Neural progenitor cell (in vitro differentiated cells): ENCODE measurements around the gene RALGAPA1. TPM values are rescaled to one million over a fixed set of nuclear protein-coding genes. Genes with fewer than 3 reads are reported as not detected.

Experiments used
- DNase-seq: peaks from one replicate; pipeline ENCODE4 v3.0.0-alpha.2; 2016; ENCODE audit warnings: low spot score
- H2AFZ ChIP-seq: fragments of 200-600 bp; sonication (generic); replicated peaks from 2 replicates; pipeline ENCODE4 v1.6.1; 2016; ENCODE audit warnings: antibody characterized with exemption
- H3F3A ChIP-seq: fragments of 200-600 bp; sonication (generic); 2 replicates; pipeline ENCODE4 v1.6.1; 2016; ENCODE audit warnings: antibody characterized with exemption, low read depth
- H3K27ac ChIP-seq: fragments of 200-600 bp; sonication (generic); 2 replicates; pipeline ENCODE4 v1.5.1; 2016; ENCODE audit warnings: mild to moderate bottlenecking
- H3K27me3 ChIP-seq: fragments of 200-600 bp; sonication (generic); 2 replicates; pipeline ENCODE4 v1.6.1; 2016; ENCODE audit warnings: mild to moderate bottlenecking, moderate library complexity
- H3K36me3 ChIP-seq: fragments of 200-600 bp; sonication (generic); 2 replicates; pipeline ENCODE4 v1.5.1; 2016
- H3K4me1 ChIP-seq: fragments of 200-600 bp; sonication (generic); 2 replicates; pipeline ENCODE4 v1.6.1; 2016; ENCODE audit warnings: mixed run types
- H3K4me2 ChIP-seq: fragments of 200-600 bp; sonication (generic); 2 replicates; pipeline ENCODE4 v1.6.1; 2016
- H3K4me3 ChIP-seq: fragments of 200-600 bp; sonication (generic); 2 replicates; pipeline ENCODE4 v1.5.1; 2016
- H3K79me2 ChIP-seq: fragments of 200-600 bp; sonication (generic); 2 replicates; pipeline ENCODE4 v1.6.1; 2016; ENCODE audit warnings: low read depth
- H3K9ac ChIP-seq: fragments of 200-600 bp; sonication (generic); 2 replicates; pipeline ENCODE4 v1.6.1; 2016
- H3K9me3 ChIP-seq: fragments of 200-600 bp; sonication (generic); 2 replicates; pipeline ENCODE4 v1.5.1; 2016; ENCODE audit warnings: low read depth
- H4K20me1 ChIP-seq: fragments of 200-600 bp; sonication (generic); 2 replicates; pipeline ENCODE4 v1.6.1; 2016; ENCODE audit warnings: low read depth
- H3K27ac Mint-ChIP-seq: 3 replicates; pipeline ENCODE4 v1.8.0; 2021; ENCODE audit warnings: mixed read lengths
- H3K27me3 Mint-ChIP-seq: 2 replicates; pipeline ENCODE4 v1.8.0; 2022; ENCODE audit warnings: low read depth, mild to moderate bottlenecking, inconsistent platforms, moderate library complexity, mixed read lengths; ENCODE audit not compliant: insufficient read depth
- H3K36me3 Mint-ChIP-seq: 3 replicates; pipeline ENCODE4 v1.8.0; 2021; ENCODE audit warnings: mixed read lengths
- H3K4me1 Mint-ChIP-seq: 3 replicates; pipeline ENCODE4 v1.8.0; 2021; ENCODE audit warnings: mixed read lengths
- H3K4me3 Mint-ChIP-seq: 3 replicates; pipeline ENCODE4 v1.8.0; 2021; ENCODE audit warnings: mild to moderate bottlenecking, moderate library complexity, mixed read lengths
- H3K9me3 Mint-ChIP-seq: 3 replicates; pipeline ENCODE4 v1.8.0; 2020; ENCODE audit warnings: mixed read lengths
- CTCF ChIP-seq: fragments of 200-600 bp; sonication (generic); IDR thresholded peaks from 2 replicates; pipeline ENCODE4 v1.5.1; 2017; ENCODE audit warnings: antibody characterized with exemption, mild to moderate bottlenecking
- EZH2 ChIP-seq: fragments of 200-600 bp; sonication (generic); IDR thresholded peaks from 2 replicates; pipeline ENCODE4 v1.6.1; 2017; ENCODE audit warnings: antibody characterized with exemption, mild to moderate bottlenecking, moderate library complexity
- EZH2phosphoT487 ChIP-seq: fragments of 200-600 bp; sonication (generic); IDR thresholded peaks from 2 replicates; pipeline ENCODE4 v1.6.1; 2017; ENCODE audit warnings: antibody characterized with exemption
- total RNA-seq: library from RNA; depleted of rRNA; stranded (reverse); fragments of >200 nt; gene quantifications from 2 replicates; pipeline ENCODE4 v1.2.3, GENCODE V29; 2015; ENCODE audit warnings: low replicate concordance

RALGAPA1 gene
- total RNA-seq, 1 donor from 2014 or later = 31.7 TPM

GRCh38 chr14:35539969-35540368 lies 269.1 kb downstream of the RALGAPA1 start:
- Mint-ChIP-seq H3K9me3 (no peaks in the 10 kb centered on the region), H3K27ac (no peak overlapping the region), H3K4me1 (peaks cover 7% of the 10 kb centered on the region), H3K36me3 (peaks cover 3% of the 10 kb centered on the region), H3K4me3 (no peak overlapping the region), H3K27me3 (peaks cover 22% of the 10 kb centered on the region)
- H3F3A ChIP-seq = peaks cover 7% of the 10 kb centered on the region
- H3K9ac ChIP-seq = no peak overlapping the region
- H3K4me3 ChIP-seq = no peak overlapping the region
- peaks cover 32% of the 10 kb centered on the region for H3K27me3 ChIP-seq
- H3K9me3 ChIP-seq = no peaks in the 10 kb centered on the region
- no peak overlapping the region for H3K27ac ChIP-seq
- H4K20me1 ChIP-seq = peaks cover 19% of the 10 kb centered on the region
- no peaks in the 10 kb centered on the region for H3K36me3 ChIP-seq
- peaks cover 5% of the 10 kb centered on the region for H3K4me1 ChIP-seq
- no peak overlapping the region for H3K4me2 ChIP-seq
- no peak overlapping the region for H2AFZ ChIP-seq
- H3K79me2 ChIP-seq = no peaks in the 10 kb centered on the region
- no peak for TF ChIP-seq EZH2
- TF ChIP-seq EZH2phosphoT487 = no peak
- TF ChIP-seq CTCF = no peak
- DNase-seq = no peak

DNA sequence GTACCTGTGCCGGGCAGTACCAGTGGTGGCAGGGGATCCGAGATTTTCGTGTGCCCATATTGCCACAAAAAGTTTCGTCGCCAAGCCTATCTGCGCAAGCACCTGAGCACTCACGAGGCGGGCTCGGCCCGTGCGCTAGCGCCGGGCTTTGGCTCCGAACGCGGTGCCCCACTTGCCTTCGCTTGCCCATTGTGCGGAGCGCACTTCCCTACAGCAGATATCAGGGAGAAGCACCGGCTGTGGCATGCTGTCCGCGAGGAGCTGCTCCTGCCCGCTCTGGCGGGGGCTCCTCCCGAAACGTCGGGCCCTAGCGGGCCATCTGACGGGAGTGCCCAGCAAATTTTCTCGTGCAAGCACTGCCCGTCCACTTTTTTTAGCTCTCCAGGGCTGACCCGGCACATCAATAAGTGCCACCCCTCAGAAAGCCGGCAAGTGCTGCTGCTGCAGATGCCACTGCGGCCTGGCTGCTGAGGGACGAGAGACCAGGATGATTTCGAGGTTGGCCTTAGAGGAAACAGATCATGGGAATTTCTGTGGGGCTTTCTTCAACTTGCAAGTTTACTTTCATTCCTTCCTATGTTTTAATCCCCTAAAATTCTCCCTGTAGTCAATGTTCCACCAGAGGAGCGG lies 273.5 kb downstream of the RALGAPA1 start:
- no peaks in the 10 kb centered on the region for H3K9me3 Mint-ChIP-seq
- H4K20me1 ChIP-seq = peaks cover 47% of the 10 kb centered on the region
- H3K4me1 Mint-ChIP-seq = peaks cover 12% of the 10 kb centered on the region
- peaks cover 75% of the 10 kb centered on the region for H3K27me3 ChIP-seq
- H3K9ac ChIP-seq = no peak overlapping the region
- H3K36me3 Mint-ChIP-seq = peaks cover 3% of the 10 kb centered on the region
- no peak overlapping the region for H2AFZ ChIP-seq
- peak overlapping the region; percentile 98 for H3K4me2 ChIP-seq
- H3K36me3 ChIP-seq = no peaks in the 10 kb centered on the region
- no peaks in the 10 kb centered on the region for H3K9me3 ChIP-seq
- H3K27ac Mint-ChIP-seq = no peak overlapping the region
- peak overlapping the region; percentile 81 for H3K4me3 Mint-ChIP-seq
- H3K4me1 ChIP-seq = peaks cover 5% of the 10 kb centered on the region
- no peaks in the 10 kb centered on the region for H3K79me2 ChIP-seq
- peaks cover 37% of the 10 kb centered on the region for H3K27me3 Mint-ChIP-seq
- TF ChIP-seq EZH2 (peak; percentile 13), EZH2phosphoT487 (no peak)
- H3K27ac ChIP-seq = no peak overlapping the region
- H3F3A ChIP-seq = peaks cover 16% of the 10 kb centered on the region
- peak overlapping the region; percentile 70 for H3K4me3 ChIP-seq
- DNase-seq = peak; percentile 79

GRCh38 chr14:35534873-35535482 lies 274.1 kb downstream of the RALGAPA1 start:
- TF ChIP-seq EZH2 (peak; percentile 87), CTCF (no peak), EZH2phosphoT487 (peak; percentile 19)
- Mint-ChIP-seq H3K36me3 (peaks cover 3% of the 10 kb centered on the region), H3K4me3 (peak overlapping the region; percentile 81), H3K4me1 (peaks cover 12% of the 10 kb centered on the region), H3K9me3 (no peaks in the 10 kb centered on the region), H3K27ac (no peak overlapping the region), H3K27me3 (peaks cover 41% of the 10 kb centered on the region)
- H3K9me3 ChIP-seq = no peaks in the 10 kb centered on the region
- H3K27me3 ChIP-seq = peaks cover 82% of the 10 kb centered on the region
- DNase-seq = peak; percentile 91
- H3K27ac ChIP-seq = no peak overlapping the region
- no peaks in the 10 kb centered on the region for H3K36me3 ChIP-seq
- peaks cover 5% of the 10 kb centered on the region for H3K4me1 ChIP-seq
- peaks cover 47% of the 10 kb centered on the region for H4K20me1 ChIP-seq
- peaks cover 16% of the 10 kb centered on the region for H3F3A ChIP-seq
- no peaks in the 10 kb centered on the region for H3K79me2 ChIP-seq
- H3K4me3 ChIP-seq = peak overlapping the region; percentile 70
- H3K4me2 ChIP-seq = peak overlapping the region; percentile 98
- H2AFZ ChIP-seq = no peak overlapping the region
- H3K9ac ChIP-seq = no peak overlapping the region
